Right lobe of liver (tissue), 6 donors: ENCODE results near the gene PCK1. TPM values are rescaled to one million over a fixed set of nuclear protein-coding genes. Genes with fewer than 3 reads are reported as not detected.

Source experiments
- ATAC-seq, 4 donors: fragments of 200-7000 bp; cut with Tn5 transposase; one replicate each; pipeline ENCODE4 v1.9.1; 2020; ENCODE audit warnings: mild to moderate bottlenecking in 4 of 4, moderate library complexity in 4 of 4
- DNase-seq, 3 donors: peaks; one replicate each; pipeline ENCODE4 v3.0.0-alpha.2; 2020
- H3K27ac ChIP-seq, 3 donors: fragments of 200-600 bp; one replicate each; pipeline ENCODE4 v1.8.0; 2022
- H3K27me3 ChIP-seq, 2 donors: fragments of 200-600 bp; one replicate each; pipeline ENCODE4 v1.8.0; 2022
- H3K36me3 ChIP-seq, 4 donors: fragments of 200-600 bp; sonication (generic) in 1 of 4; one replicate each; pipeline versions ENCODE4 v1.5.1 to v1.8.0; 2017 to 2022; ENCODE audit warnings: control low read depth in 1 of 4
- H3K4me1 ChIP-seq, 4 donors: fragments of 200-600 bp; sonication (generic) in 1 of 4; one replicate each; pipeline versions ENCODE4 v1.5.1 to v1.8.0; 2017 to 2022; ENCODE audit warnings: control low read depth in 1 of 4
- H3K4me3 ChIP-seq, 3 donors: fragments of 200-600 bp; one replicate each; pipeline ENCODE4 v1.8.0; 2022
- H3K9me3 ChIP-seq, 4 donors: fragments of 200-600 bp; sonication (generic) in 1 of 4; one replicate each; pipeline versions ENCODE4 v1.5.1 to v1.8.0; 2017 to 2022; ENCODE audit warnings: control low read depth in 1 of 4
- CTCF ChIP-seq, 4 donors: fragments of 200-600 bp in 3 of 4; fragments of 450-650 bp in 1 of 4; IDR thresholded peaks; one replicate each; pipeline versions ENCODE4 v1.5.1 to v1.8.0; 2016 to 2022; ENCODE audit warnings: antibody characterized with exemption in 4 of 4, mild to moderate bottlenecking in 2 of 4
- POLR2A ChIP-seq: fragments of 450-650 bp; IDR thresholded peaks from one replicate; pipeline ENCODE4 v1.6.1; 2017; ENCODE audit warnings: antibody characterized with exemption, mild to moderate bottlenecking
- WGBS: methylation state at CpG from one replicate; pipeline ENCODE4 v1.1.6; 2018; ENCODE audit warnings: low coverage, low lambda C conversion rate; ENCODE audit not compliant: insufficient coverage; ENCODE audit errors: missing lambda C conversion rate; 5-methylcytosine and 5-hydroxymethylcytosine counted together
- intact Hi-C, 2 donors: fragments of 100-400 bp; cut with DNase I; formaldehyde crosslinking; loops; one replicate each; pipeline versions ENCODE4 v1.11.2 to v1.14.1; 2022
- total RNA-seq, 6 experiments: library from RNA; depleted of rRNA in 2 of 6; stranded (reverse); fragments of >200 nt in 2 of 6; fragmentation: NEBNext Ultra II Directional in 3 of 6; extraction: Animal tissue kit (Norgen Biotek cat#: 25700) in 3 of 6; gene quantifications; one replicate each; pipeline versions ENCODE4 v1.1.0 to v1.2.4, GENCODE V29; 2016 to 2023
- donor health status: DM: no; HTN: yes; CAD: no.
- donor health status: DM: no; HTN: no; CAD: no.
- donor health status: DM: no; HTN: no; CAD: no.
- donor health status: DM: no; HTN: yes; CAD: no.
- donor health status: DM: no; HTN: yes; CAD: no.

PCK1 gene
- total RNA-seq, 6 experiments from 2014 or later: 187 to 1,757 (median 778) TPM

GRCh38 chr20:57553376-57554018 lies 7.4 kb upstream of the PCK1 start:
- H3K4me1 ChIP-seq: peaks cover 0 to 62% (median 24%) of the 10 kb centered on the region in 4 donors
- intact Hi-C loops: no loop called here
- 57% methylated on average over 9 of the region's 11 CpGs for WGBS
- ATAC-seq (peak; percentile 9 to 41 (median 11)), DNase-seq (peak in 1 of 3 donors; percentile 57)
- H3K9me3 ChIP-seq: no peaks in the 10 kb centered on the region
- H3K36me3 ChIP-seq: no peaks in the 10 kb centered on the region
- H3K27me3 ChIP-seq: no peaks in the 10 kb centered on the region
- H3K4me3 ChIP-seq: no peak overlapping the region
- TF ChIP-seq CTCF (IDR thresholded peaks at IDR 0.05) (no peak), POLR2A (no peak)
- H3K27ac ChIP-seq: peak overlapping the region in 2 of 3 donors; percentile 96 to 98

DNA sequence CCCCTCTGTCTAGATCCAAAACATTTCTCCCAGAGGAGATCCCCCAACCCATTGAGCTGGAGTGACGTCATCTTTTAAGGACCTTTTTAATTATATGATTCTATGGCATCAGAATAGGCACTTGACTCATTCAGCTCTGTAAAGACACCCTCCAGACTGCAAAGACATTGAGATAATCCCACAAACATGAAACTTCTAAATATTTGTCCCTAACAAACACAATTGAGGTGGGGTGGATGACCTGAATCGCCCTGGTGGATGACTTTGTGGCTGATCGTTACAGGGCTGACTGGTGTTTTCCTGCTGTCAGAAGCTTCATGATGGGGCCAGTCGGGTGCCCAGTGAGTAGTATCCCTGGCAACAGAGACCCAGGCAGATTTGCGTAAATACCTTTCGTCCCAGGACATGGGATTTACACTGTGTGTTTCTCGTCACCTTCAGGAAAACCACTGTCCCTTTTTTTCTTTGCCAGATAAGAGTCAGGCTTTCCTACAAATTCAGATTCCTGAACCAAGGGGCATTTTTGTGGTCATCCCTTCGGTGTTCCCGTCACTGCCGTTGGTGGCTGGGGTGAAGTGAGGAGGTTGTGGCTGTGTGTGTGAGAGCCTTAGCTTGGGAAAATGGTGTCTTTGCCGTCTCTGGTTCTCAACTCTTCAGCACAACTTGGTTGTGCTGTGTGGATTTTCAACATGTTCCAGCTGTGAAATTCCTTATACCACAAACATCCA lies 5.3 kb upstream of the PCK1 start:
- Histone ChIP-seq H3K27ac (peak overlapping the region; percentile 51 to 98 (median 96)), H3K36me3 (no peaks in the 10 kb centered on the region), H3K27me3 (no peaks in the 10 kb centered on the region), H3K4me1 (peaks cover 0 to 75% (median 33%) of the 10 kb centered on the region in 4 donors), H3K4me3 (no peak overlapping the region), H3K9me3 (no peaks in the 10 kb centered on the region)
- intact Hi-C loops: no loop called here
- TF ChIP-seq POLR2A: no peak
- TF ChIP-seq CTCF (IDR thresholded peaks at IDR 0.05): no peak
- WGBS: 26% methylated on average over 11 of the region's 11 CpGs
- DNase-seq (peak; percentile 69 to 84 (median 73)), ATAC-seq (peak; percentile 61 to 74 (median 70))

DNA sequence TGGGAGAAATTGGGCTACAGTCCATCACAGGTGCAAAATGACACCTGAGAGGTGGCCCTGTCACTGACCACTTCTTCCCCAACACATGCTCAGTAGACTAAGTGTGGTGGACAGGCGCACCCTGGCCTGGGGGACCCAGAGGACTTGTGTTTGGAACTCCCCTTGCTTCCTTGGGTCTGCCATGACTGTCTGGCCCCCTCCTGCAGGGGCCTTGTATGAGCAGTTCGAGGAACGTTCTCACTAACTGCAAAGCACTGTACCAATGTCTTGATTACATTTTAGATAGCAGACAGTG lies 4.0 kb upstream of the PCK1 start:
- DNase-seq (no peak), ATAC-seq (no peak)
- no peaks in the 10 kb centered on the region for H3K27me3 ChIP-seq
- H3K4me1 ChIP-seq: peaks cover 0 to 73% (median 32%) of the 10 kb centered on the region in 4 donors
- H3K9me3 ChIP-seq: no peaks in the 10 kb centered on the region
- no peak overlapping the region for H3K4me3 ChIP-seq
- peak overlapping the region in 2 of 3 donors; percentile 96 to 98 for H3K27ac ChIP-seq
- TF ChIP-seq CTCF (IDR thresholded peaks at IDR 0.05) (no peak), POLR2A (no peak)
- 83% methylated on average over 2 of the region's 3 CpGs for WGBS
- H3K36me3 ChIP-seq: peaks cover 0 to 10% (median 5%) of the 10 kb centered on the region in 4 donors
- intact Hi-C loops: no loop called here

DNA sequence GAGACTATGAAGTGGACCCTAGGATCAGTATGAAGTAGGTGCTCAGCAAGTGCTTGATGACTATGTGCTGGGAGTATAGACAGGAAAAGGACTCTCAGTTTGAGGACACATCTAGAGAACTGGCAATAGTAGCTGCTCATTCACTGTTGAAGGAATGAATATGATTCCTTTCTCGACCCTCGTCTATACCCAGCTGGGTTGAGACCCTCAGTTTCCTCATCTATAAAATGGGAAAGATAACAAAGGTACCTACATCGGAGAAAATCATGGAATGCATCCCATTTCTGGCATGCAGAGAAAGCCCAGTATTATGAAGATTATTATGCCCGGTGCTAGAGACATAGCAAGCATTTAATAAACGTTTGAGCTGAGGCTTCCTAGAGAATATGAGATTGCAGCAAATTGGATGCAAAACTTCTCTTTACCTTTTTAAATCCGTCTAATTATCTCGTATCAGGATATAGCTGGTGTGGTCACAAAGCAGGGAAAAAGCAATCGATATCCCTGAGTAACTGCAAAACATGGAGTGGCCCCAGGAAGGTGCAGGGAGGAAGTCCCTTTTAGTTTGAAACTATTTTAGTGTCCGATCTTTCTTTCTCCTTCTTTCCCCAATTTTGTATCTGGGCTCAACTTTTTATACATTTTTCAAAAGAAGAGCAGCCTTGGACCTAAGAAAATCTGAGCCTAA lies 2.8 kb upstream of the PCK1 start:
- no peak for TF ChIP-seq CTCF (IDR thresholded peaks at IDR 0.05)
- no peak for TF ChIP-seq POLR2A
- no peaks in the 10 kb centered on the region for H3K9me3 ChIP-seq
- no peak overlapping the region for H3K4me3 ChIP-seq
- ATAC-seq: no peak
- H3K27me3 ChIP-seq: no peaks in the 10 kb centered on the region
- intact Hi-C loops: no loop called here
- H3K27ac ChIP-seq: peak overlapping the region; percentile 67 to 98 (median 96)
- no peak for DNase-seq
- H3K36me3 ChIP-seq: peaks cover 0 to 21% (median 12%) of the 10 kb centered on the region in 4 donors
- 34% methylated on average over 9 of the region's 9 CpGs for WGBS
- peaks cover 0 to 65% (median 27%) of the 10 kb centered on the region in 4 donors for H3K4me1 ChIP-seq
